Measurements from ENCODE around the gene MPP2.

- TF ChIP-seq ELF4 (IDR thresholded peaks at IDR 0.05) (no peak), NFRKB (IDR thresholded peaks at IDR 0.05) (no peak), LEF1 (IDR thresholded peaks at IDR 0.05; ENCODE audit: borderline replicate concordance) (no peak), FOXK2 (IDR thresholded peaks at IDR 0.05) (no peak), HDGF (IDR thresholded peaks at IDR 0.05; ENCODE audit: borderline replicate concordance) (no peak), L3MBTL2 (conservative IDR thresholded peaks at IDR 0.05) (no peak), FOXA1 (IDR thresholded peaks at IDR 0.05) (no peak), SP1 (IDR thresholded peaks at IDR 0.05) (no peak), BHLHE40 (IDR thresholded peaks at IDR 0.05; ENCODE audit: borderline replicate concordance) (no peak), FOXM1 (IDR thresholded peaks at IDR 0.05; ENCODE audit: borderline replicate concordance) (no peak), PKNOX1 (IDR thresholded peaks at IDR 0.05) (no peak), TARDBP (IDR thresholded peaks at IDR 0.05) (no peak), ARNT (IDR thresholded peaks at IDR 0.05) (no peak)
Measured at GRCh38 chr17:43946781-43947180, 39.4 kb upstream of the MPP2 start.

Measured in HEK293T (cell line).